ENCODE measurements around the gene FARP1. TPM values are rescaled to one million over a fixed set of nuclear protein-coding genes. Genes with fewer than 3 reads are reported as not detected.

FARP1 gene
- polyA plus RNA-seq, 2 of the 4 experiments (the other 2 are of a cell fraction) = 9.4 to 13.0 TPM

- ChIA-PET POLR2A (no interaction called here), CTCF (interaction anchor here (1.0 to 2.0 kb wide), 2 partner anchors 9 to 23 kb away, joined by 3 to 11 read pairs; no protein-coding TSS in a partner anchor)
- Histone ChIP-seq H3K27ac (no peak overlapping the region), H3K9me3 (no peaks in the 10 kb centered on the region), H3K4me1 (no peaks in the 10 kb centered on the region), H3K4me3 (no peak overlapping the region), H3K4me2 (no peak overlapping the region)
- WGBS (ENCODE audit: missing lambda C conversion rate) = 87% methylated on average over 9 of the region's 9 CpGs
- TF ChIP-seq KDM1A (IDR thresholded peaks at IDR 0.05; ENCODE audit: low read depth) (no peak), MYC (IDR thresholded peaks at IDR 0.05; ENCODE audit: borderline replicate concordance, low read length) (no peak), POLR2AphosphoS2 (conservative IDR thresholded peaks at IDR 0.05; ENCODE audit: low read length) (no peak), ZC3H11A (IDR thresholded peaks at IDR 0.05) (no peak), RFX5 (IDR thresholded peaks at IDR 0.05) (no peak), BHLHE40 (IDR thresholded peaks at IDR 0.05; ENCODE audit: low read depth, low read length) (no peak), CBX8 (IDR thresholded peaks at IDR 0.05) (no peak), ZSCAN20 (CRISPR knock-in tag; IDR thresholded peaks at IDR 0.05) (no peak), USF2 (IDR thresholded peaks at IDR 0.05) (no peak)
- TF ChIP-seq, protein P1, sequence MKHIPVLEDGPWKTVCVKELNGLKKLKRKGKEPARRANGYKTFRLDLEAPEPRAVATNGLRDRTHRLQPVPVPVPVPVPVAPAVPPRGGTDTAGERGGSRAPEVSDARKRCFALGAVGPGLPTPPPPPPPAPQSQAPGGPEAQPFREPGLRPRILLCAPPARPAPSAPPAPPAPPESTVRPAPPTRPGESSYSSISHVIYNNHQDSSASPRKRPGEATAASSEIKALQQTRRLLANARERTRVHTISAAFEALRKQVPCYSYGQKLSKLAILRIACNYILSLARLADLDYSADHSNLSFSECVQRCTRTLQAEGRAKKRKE (CRISPR knock-in tag; IDR thresholded peaks at IDR 0.05; ENCODE audit: low read depth) = no peak
- no peak for FAIRE-seq
- no peak for ATAC-seq
- no peak for DNase-seq (ENCODE audit: low read depth in 1 of 2, low spot score in 1 of 2)
Observed at GRCh38 chr13:98422046-98422445, 279.2 kb downstream of the FARP1 start.

GRCh38 chr13:98423417-98423816 is 280.5 kb downstream of the FARP1 start:
- ATAC-seq = no peak
- no peaks in the 10 kb centered on the region for H3K9me3 ChIP-seq
- no peak overlapping the region for H3K4me3 ChIP-seq
- WGBS (ENCODE audit: missing lambda C conversion rate) = 79% methylated on average over 7 of the region's 7 CpGs
- no peak overlapping the region for H3K27ac ChIP-seq
- ChIA-PET CTCF (no interaction called here), POLR2A (no interaction called here)
- no peak for DNase-seq (ENCODE audit: low read depth in 1 of 2, low spot score in 1 of 2)
- no peak overlapping the region for H3K4me2 ChIP-seq
- FAIRE-seq = no peak
- no peaks in the 10 kb centered on the region for H3K4me1 ChIP-seq
- no peak for TF ChIP-seq POLR2A (IDR thresholded peaks at IDR 0.05; ENCODE audit: low read length)

GRCh38 chr13:98427331-98427995 is 284.6 kb downstream of the FARP1 start:
- FAIRE-seq (no peak), DNase-seq (ENCODE audit: low read depth in 1 of 2, low spot score in 1 of 2) (no peak), ATAC-seq (no peak)
- Histone ChIP-seq H3K9me3 (no peaks in the 10 kb centered on the region), H3K4me2 (no peak overlapping the region), H3K4me1 (no peaks in the 10 kb centered on the region), H3K27ac (no peak overlapping the region), H3K4me3 (no peak overlapping the region)
- 80% methylated on average over 13 of the region's 13 CpGs for WGBS (ENCODE audit: missing lambda C conversion rate)
- ChIA-PET CTCF (interaction anchor here (0.6 to 1.2 kb wide), 2 partner anchors 394 to 579 kb away, joined by 3 read pairs; no protein-coding TSS in a partner anchor), POLR2A (no interaction called here)
- no peak for TF ChIP-seq ZC3H11A (IDR thresholded peaks at IDR 0.05)
- TF ChIP-seq ZNF302 (CRISPR knock-in tag; IDR thresholded peaks at IDR 0.05) = no peak
- no peak for TF ChIP-seq HOXB13 (CRISPR knock-in tag; IDR thresholded peaks at IDR 0.05; ENCODE audit: low read depth)
- no peak for TF ChIP-seq PHF8 (IDR thresholded peaks at IDR 0.05; ENCODE audit: borderline replicate concordance, low read depth)
- TF ChIP-seq FOXS1 (CRISPR knock-in tag; IDR thresholded peaks at IDR 0.05) = no peak
- TF ChIP-seq, protein P2, sequence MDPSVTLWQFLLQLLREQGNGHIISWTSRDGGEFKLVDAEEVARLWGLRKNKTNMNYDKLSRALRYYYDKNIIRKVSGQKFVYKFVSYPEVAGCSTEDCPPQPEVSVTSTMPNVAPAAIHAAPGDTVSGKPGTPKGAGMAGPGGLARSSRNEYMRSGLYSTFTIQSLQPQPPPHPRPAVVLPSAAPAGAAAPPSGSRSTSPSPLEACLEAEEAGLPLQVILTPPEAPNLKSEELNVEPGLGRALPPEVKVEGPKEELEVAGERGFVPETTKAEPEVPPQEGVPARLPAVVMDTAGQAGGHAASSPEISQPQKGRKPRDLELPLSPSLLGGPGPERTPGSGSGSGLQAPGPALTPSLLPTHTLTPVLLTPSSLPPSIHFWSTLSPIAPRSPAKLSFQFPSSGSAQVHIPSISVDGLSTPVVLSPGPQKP (IDR thresholded peaks at IDR 0.05; ENCODE audit: low read depth, low read length) = no peak

GRCh38 chr13:98428256-98428966 is 285.5 kb downstream of the FARP1 start:
- FAIRE-seq (no peak), DNase-seq (ENCODE audit: low read depth in 1 of 2, low spot score in 1 of 2) (no peak), ATAC-seq (no peak)
- no peak overlapping the region for H3K4me3 ChIP-seq
- H3K4me1 ChIP-seq = no peaks in the 10 kb centered on the region
- H3K27ac ChIP-seq = no peak overlapping the region
- H3K4me2 ChIP-seq = no peak overlapping the region
- POLR2A ChIA-PET = no interaction called here
- 85% methylated on average over 13 of the region's 15 CpGs for WGBS (ENCODE audit: missing lambda C conversion rate)
- no peaks in the 10 kb centered on the region for H3K9me3 ChIP-seq
- CTCF ChIA-PET = interaction anchor here (1.2 to 4.1 kb wide), 2 partner anchors 18 to 579 kb away, joined by 3 to 25 read pairs; no protein-coding TSS in a partner anchor
- TF ChIP-seq HDAC2 (IDR thresholded peaks at IDR 0.05) (no peak), FOSL2 (IDR thresholded peaks at IDR 0.05) (no peak), FOSL2 (CRISPR knock-in tag; IDR thresholded peaks at IDR 0.05) (no peak), TP53 (CRISPR knock-in tag; IDR thresholded peaks at IDR 0.05) (no peak), KDM5A (IDR thresholded peaks at IDR 0.05) (no peak), POLR2A (IDR thresholded peaks at IDR 0.05; ENCODE audit: low read length) (no peak), KDM1A (IDR thresholded peaks at IDR 0.05; ENCODE audit: low read depth) (no peak), EHF (CRISPR knock-in tag; IDR thresholded peaks at IDR 0.05) (no peak), E2F6 (IDR thresholded peaks at IDR 0.05; ENCODE audit: borderline replicate concordance, low read depth) (no peak), RARB (CRISPR knock-in tag; IDR thresholded peaks at IDR 0.05) (no peak), ZNF302 (CRISPR knock-in tag; IDR thresholded peaks at IDR 0.05) (no peak), SREBF2 (IDR thresholded peaks at IDR 0.05) (no peak)
- TF ChIP-seq, protein P2 (IDR thresholded peaks at IDR 0.05; ENCODE audit: low read depth, low read length) = no peak

All from A549 (cell line).